NCI-H1048 (cell line): ENCODE measurements around the gene CDH4.
"Not testable (repeated sequence)": the region's sequence is repeated elsewhere in the genome, so short reads cannot be mapped to it uniquely, and the experiment has no call there.

Source experiments
- DNase-seq: peaks from one replicate; lab custom pipeline; 2025; lab: John Stamatoyannopoulos, UW

Gene CDH4

GRCh38 chr20:61387204-61387953 is 135.3 kb downstream of the CDH4 start:
- no peak for DNase-seq

- DNase-seq, result no peak
Measured at GRCh38 chr20:61387954-61388348, 135.9 kb downstream of the CDH4 start.

GRCh38 chr20:61389077-61389476 is 137.0 kb downstream of the CDH4 start:
- no peak for DNase-seq

GRCh38 chr20:61391185-61391584 is 139.1 kb downstream of the CDH4 start:
- DNase-seq, result no peak

DNA sequence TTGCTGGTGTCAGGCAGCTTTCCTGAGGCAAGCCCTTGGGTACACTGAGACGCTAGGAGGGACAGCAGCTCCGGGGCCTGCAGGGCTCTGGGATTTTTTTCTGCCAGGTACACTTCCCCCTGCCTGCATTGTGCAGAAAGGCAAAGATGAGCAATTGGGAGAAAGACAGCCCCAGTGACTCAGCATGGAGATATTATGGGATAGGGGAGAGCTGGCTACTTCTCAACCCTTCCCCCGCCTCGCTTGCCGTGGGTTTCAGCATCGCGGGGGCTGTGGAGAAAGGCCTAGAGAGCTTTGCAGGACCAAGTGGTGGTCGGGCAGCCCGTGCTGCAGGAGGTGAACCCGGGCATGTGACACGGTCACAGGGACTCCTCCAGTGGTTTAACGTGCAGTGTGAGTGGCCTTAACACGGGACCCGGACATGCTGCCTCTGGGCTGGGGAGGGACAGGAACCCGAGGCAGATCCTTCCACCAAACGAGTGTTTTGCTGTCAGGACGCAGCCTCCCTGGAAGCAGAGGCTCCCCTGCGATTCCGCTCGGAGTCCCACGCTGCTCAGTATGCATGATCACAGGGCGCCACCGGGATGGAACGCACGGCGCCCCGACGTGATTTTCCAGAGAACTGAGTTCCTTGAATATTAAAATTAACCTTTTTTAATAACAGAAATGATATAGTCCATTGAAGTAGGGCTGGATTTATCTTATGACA is 139.9 kb downstream of the CDH4 start:
- DNase-seq, result no peak

- no peak for DNase-seq
Measured at GRCh38 chr20:61394088-61394799, 142.2 kb downstream of the CDH4 start.

DNA sequence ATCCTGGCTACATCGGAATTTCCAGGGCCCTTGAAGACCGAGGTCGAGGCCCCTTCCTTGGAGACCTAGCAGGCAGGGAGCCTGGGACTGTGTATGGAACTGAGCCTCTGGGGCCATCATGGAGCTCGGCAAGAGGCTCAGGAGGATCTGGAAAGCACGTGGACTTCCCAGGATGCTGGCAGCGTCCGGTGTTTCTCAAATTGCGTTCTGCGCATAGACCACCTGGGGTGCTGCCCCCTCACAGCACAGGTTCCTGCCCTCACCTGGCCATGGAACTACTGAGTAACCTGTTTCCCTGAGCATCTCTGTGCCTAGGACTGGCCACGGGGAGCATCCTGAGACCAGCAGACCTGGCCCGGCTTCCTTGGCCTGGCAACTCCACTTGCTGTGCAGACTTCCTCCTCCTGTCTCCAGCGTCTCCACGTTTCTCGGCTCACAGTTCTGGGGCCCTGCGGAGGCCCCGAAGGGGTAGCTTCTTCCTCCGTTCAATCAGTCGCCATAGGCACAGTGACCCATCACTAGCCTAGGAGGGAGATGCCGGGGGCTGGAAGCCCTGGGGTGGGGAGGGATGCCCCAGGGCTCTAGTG is 144.3 kb downstream of the CDH4 start:
- DNase-seq, result no peak

- no peak for DNase-seq
Measured at GRCh38 chr20:61397146-61397545, 145.1 kb downstream of the CDH4 start.

GRCh38 chr20:61397790-61398189 is 145.7 kb downstream of the CDH4 start:
- no peak for DNase-seq

DNA sequence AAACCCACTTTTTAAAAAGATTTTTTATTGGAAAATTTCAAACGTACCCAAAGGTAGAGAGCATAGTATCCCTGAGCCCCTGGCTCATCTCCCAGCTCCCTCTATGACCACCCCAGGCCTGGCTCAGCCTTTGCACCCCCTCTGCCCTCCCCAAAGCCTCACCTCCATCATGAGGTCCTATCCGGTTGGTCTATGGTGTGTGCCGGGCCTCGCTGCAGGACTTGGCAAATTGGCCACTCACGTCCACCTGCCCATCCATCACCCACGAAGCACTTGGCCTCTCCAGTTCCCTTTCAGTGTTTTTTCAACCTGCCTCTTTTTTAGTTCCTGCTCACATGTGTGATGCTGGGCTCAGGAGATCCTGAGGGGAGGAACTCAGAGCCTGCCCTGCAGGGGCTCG is 147.4 kb downstream of the CDH4 start:
- no peak for DNase-seq

DNA sequence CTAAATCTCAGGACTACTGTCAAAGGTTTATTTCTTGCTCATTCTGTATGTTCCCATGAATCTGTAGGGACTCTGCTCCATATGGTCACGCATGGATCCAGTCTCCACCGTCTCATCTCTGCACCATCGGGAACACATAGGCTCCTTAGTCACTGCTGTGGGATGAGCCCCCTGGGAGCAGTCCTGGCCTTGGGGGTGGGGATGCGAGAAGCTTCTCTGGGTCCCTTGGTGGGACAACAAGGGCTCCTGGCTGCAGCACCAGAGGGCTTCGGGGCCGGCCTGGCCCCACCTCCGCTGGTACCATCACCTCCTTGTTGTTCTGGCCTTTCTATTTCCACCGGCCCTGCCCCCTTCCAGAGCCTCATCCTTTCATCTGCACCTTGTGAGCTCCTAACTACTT is 148.4 kb downstream of the CDH4 start:
- no peak for DNase-seq

DNA sequence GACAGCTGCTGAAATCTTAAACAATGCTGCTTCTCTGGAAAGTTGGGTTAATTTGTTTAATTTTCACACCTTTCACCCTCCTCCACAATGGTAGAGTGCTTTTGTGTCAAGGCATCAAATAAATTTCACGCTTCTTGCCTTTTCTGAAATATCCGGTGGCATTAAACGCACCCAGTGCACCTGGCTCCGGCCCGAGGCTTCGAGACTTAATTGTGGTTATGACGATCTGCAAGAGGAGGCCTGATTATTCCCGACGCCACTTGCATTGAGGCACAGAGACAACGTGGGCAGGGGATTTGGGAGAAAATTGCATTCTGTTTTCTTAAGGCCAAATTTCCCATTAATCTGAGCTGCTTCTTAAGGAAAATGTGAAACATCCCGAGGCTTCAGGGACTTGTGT is 152.2 kb downstream of the CDH4 start:
- DNase-seq, result no peak

GRCh38 chr20:61405007-61405406 is 152.9 kb downstream of the CDH4 start:
- DNase-seq, result no peak

GRCh38 chr20:61406773-61407172 is 154.7 kb downstream of the CDH4 start:
- DNase-seq, result not testable (repeated sequence)

- DNase-seq, result no peak
Measured at GRCh38 chr20:61407561-61407960, 155.5 kb downstream of the CDH4 start.

- no peak for DNase-seq
Measured at GRCh38 chr20:61408951-61409740, 157.1 kb downstream of the CDH4 start.

GRCh38 chr20:61411743-61412142 is 159.7 kb downstream of the CDH4 start:
- DNase-seq, result no peak

- no peak for DNase-seq
Measured at GRCh38 chr20:61413752-61414151, 161.7 kb downstream of the CDH4 start.

- DNase-seq, result no peak
Measured at GRCh38 chr20:61414455-61414991, 162.5 kb downstream of the CDH4 start.

- DNase-seq, result no peak
Measured at GRCh38 chr20:61416546-61416945, 164.5 kb downstream of the CDH4 start.

DNA sequence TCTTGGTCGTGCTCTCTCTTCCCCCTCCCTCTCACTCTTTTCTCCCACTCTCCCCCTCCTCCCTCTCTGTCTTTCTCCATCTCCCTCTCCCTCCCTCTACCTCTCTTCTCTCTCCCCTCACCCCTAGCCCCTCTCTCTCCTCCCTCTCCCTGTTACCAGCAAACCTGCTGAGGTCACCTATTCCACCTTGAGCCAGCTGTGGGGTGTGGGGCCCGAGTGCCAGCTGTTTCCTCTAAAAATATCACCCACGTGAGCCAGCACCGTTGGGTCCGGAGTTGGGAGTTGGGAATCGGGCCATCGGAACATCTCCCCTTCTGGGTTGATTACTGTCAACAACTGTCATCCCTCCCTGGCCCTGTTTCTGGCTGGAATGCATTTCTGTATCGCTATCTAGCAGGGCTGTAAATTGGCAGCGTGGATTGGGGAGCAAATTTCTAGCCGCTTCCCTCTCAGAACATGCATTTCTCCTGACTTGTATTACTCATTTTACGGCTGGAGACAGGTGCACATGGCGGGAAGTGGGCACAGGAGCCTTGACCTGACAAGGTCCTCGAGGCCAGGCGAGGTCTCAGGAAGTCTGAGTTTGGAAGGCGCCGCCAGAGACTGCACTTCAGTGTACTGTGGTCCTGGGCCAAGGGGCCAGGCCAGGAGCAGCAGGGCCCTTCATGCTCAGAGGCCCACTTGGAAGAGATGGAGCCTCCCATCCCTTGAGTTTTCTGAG is 165.3 kb downstream of the CDH4 start:
- no peak for DNase-seq
